Stomach (tissue), 9 donors: ENCODE results near the gene CDK15. TPM values are rescaled to one million over a fixed set of nuclear protein-coding genes. Genes with fewer than 3 reads are reported as not detected.

Experiments used
- DNase-seq, 2 donors: peaks; one replicate each; pipeline versions ENCODE4 v3.0.0 to v3.0.0-alpha.2; 2013 to 2019
- H3K27ac ChIP-seq, 5 donors: fragments of 200-600 bp in 4 of 5; sonication (generic) in 4 of 5; one replicate each; pipeline ENCODE4 v1.5.1; 2013 to 2019; ENCODE audit warnings: mild to moderate bottlenecking in 1 of 5, moderate library complexity in 1 of 5
- H3K27me3 ChIP-seq, 3 donors: fragments of 200-600 bp; sonication (generic); one replicate each; pipeline ENCODE4 v1.5.1; 2017 to 2019; ENCODE audit warnings: mixed run types in 1 of 3
- H3K36me3 ChIP-seq, 4 donors: fragments of 200-600 bp; sonication (generic); 1 replicate in 3 of 4; 2 replicates in 1 of 4; pipeline ENCODE4 v1.5.1; 2016 to 2019
- H3K4me1 ChIP-seq, 4 donors: fragments of 200-600 bp; sonication (generic); one replicate each; pipeline ENCODE4 v1.5.1; 2016 to 2019
- H3K4me3 ChIP-seq, 4 donors: fragments of 200-600 bp; sonication (generic) in 3 of 4; one replicate each; pipeline ENCODE4 v1.5.1; 2016 to 2019; ENCODE audit warnings: mild to moderate bottlenecking in 1 of 4
- H3K9me3 ChIP-seq, 4 donors: fragments of 200-600 bp; sonication (generic); one replicate each; pipeline ENCODE4 v1.5.1; 2016 to 2019
- CTCF ChIP-seq, 7 experiments: fragments of 450-650 bp in 4 of 7; fragments of 200-600 bp in 3 of 7; sonication (generic) in 3 of 7; IDR thresholded peaks; one replicate each; pipeline ENCODE4 v1.5.1; 2016 to 2019; ENCODE audit warnings: antibody characterized with exemption in 7 of 7, control low read depth in 2 of 7, mild to moderate bottlenecking in 1 of 7
- EP300 ChIP-seq: sonication (generic); formaldehyde crosslinking; IDR thresholded peaks from one replicate; pipeline ENCODE4 v1.6.1; 2017; ENCODE audit warnings: antibody characterized with exemption
- POLR2A ChIP-seq, 4 donors: fragments of 450-650 bp; IDR thresholded peaks; one replicate each; pipeline ENCODE4 v1.6.1; 2016; ENCODE audit warnings: antibody characterized with exemption in 4 of 4, control low read depth in 2 of 4, mild to moderate bottlenecking in 1 of 4, moderate library complexity in 1 of 4
- POLR2AphosphoS5 ChIP-seq, 3 donors: sonication (generic); formaldehyde crosslinking; IDR thresholded peaks; one replicate each; pipeline ENCODE4 v1.6.1; 2016; ENCODE audit warnings: antibody characterized with exemption in 3 of 3
- WGBS, 5 donors: extraction: QIAGEN DNeasy Blood & Tissue Kit in 3 of 5; methylation state at CpG; one replicate each; pipeline versions ENCODE4 v1.1.5 to v1.1.7; 2013 to 2018; 5-methylcytosine and 5-hydroxymethylcytosine counted together
- intact Hi-C: fragments of 100-400 bp; cut with DNase I; formaldehyde crosslinking; loops from one replicate; pipeline ENCODE4 v1.15.1; 2023; ENCODE audit warnings: low total_unique reads
- polyA plus RNA-seq, 3 donors: library from polyadenylated mRNA; stranded (reverse); fragments of 200-250 nt; gene quantifications; one replicate each; pipeline ENCODE4 v1.2.3, GENCODE V29; 2013
- total RNA-seq, 5 donors: library from RNA; depleted of rRNA; stranded (reverse); fragments of >200 nt; gene quantifications; one replicate each; pipeline versions ENCODE4 v1.1.0 to v1.2.3, GENCODE V29; 2014 to 2016
- donor health status: healthy with polysubstance abuse.
- donor health status: Bipolar disorder and iron deficiency.
- donor health status: healthy.

Gene CDK15
- total and polyA plus RNA-seq, 8 donors = 0.08 to 24.1 (median 3.2) TPM; not detected in 2

- no peak overlapping the region for H3K27ac ChIP-seq
- H3K27me3 ChIP-seq = no peaks in the 10 kb centered on the region
- no peaks in the 10 kb centered on the region for H3K36me3 ChIP-seq
- no peak for TF ChIP-seq POLR2A (IDR thresholded peaks at IDR 0.05)
- no peak for TF ChIP-seq EP300
- no peak for TF ChIP-seq CTCF (IDR thresholded peaks at IDR 0.05)
- no peak for TF ChIP-seq POLR2AphosphoS5 (IDR thresholded peaks at IDR 0.05)
- no peaks in the 10 kb centered on the region for H3K4me1 ChIP-seq
- no peak for DNase-seq
- no peak overlapping the region for H3K4me3 ChIP-seq
- H3K9me3 ChIP-seq = no peaks in the 10 kb centered on the region
- WGBS, 5 donors = 82 to 93% (median 89%) methylated on average over 5 of the region's 5 CpGs
- intact Hi-C loops = no loop called here
Observed at GRCh38 chr2:201816657-201817575, 10.6 kb downstream of the CDK15 start.

GRCh38 chr2:201820383-201821007, 14.2 kb downstream of the CDK15 start:
- H3K4me1 ChIP-seq = no peaks in the 10 kb centered on the region
- H3K27me3 ChIP-seq = peaks cover 0 to 4% (median 0%) of the 10 kb centered on the region in 3 donors
- no peaks in the 10 kb centered on the region for H3K36me3 ChIP-seq
- no peak for TF ChIP-seq POLR2AphosphoS5 (IDR thresholded peaks at IDR 0.05)
- TF ChIP-seq EP300 = no peak
- no peak for TF ChIP-seq POLR2A (IDR thresholded peaks at IDR 0.05)
- TF ChIP-seq CTCF (IDR thresholded peaks at IDR 0.05) = no peak
- no peaks in the 10 kb centered on the region for H3K9me3 ChIP-seq
- H3K4me3 ChIP-seq = no peak overlapping the region
- WGBS, 5 donors = 74 to 90% (median 81%) methylated on average over 4 of the region's 4 CpGs
- DNase-seq = no peak
- intact Hi-C loops = no loop called here
- H3K27ac ChIP-seq = no peak overlapping the region

DNA sequence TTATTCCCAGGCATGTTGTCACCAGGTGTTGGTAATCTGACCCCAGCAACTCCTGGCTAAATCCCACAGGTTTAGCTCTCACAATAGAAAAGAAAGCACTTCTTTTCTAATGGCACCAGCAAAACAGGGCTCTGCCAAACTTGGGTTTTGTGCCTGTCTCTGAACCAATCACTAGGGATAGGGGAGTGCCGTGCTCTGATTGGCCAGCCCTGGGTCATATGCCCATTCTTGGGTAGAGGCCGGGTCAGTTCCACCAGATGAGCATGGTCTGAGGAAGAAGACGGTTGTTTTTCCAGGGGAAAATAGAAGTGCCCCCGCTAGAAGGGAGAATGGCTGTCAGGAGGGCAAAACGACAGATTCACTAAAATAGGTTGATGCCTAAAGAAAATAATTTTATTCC, 14.7 kb downstream of the CDK15 start:
- WGBS, 5 donors = 75 to 94% (median 91%) methylated on average over 5 of the region's 5 CpGs
- Histone ChIP-seq H3K9me3 (no peaks in the 10 kb centered on the region), H3K36me3 (no peaks in the 10 kb centered on the region), H3K27ac (no peak overlapping the region), H3K4me3 (no peak overlapping the region), H3K4me1 (no peaks in the 10 kb centered on the region), H3K27me3 (peaks cover 0 to 4% (median 0%) of the 10 kb centered on the region in 3 donors)
- no peak for DNase-seq
- TF ChIP-seq CTCF (IDR thresholded peaks at IDR 0.05) (no peak), POLR2A (IDR thresholded peaks at IDR 0.05) (no peak), EP300 (no peak)
- intact Hi-C loops = no loop called here

GRCh38 chr2:201824212-201824611, 17.9 kb downstream of the CDK15 start:
- DNase-seq = no peak
- H3K4me1 ChIP-seq = no peaks in the 10 kb centered on the region
- H3K27ac ChIP-seq = no peak overlapping the region
- intact Hi-C loops = no loop called here
- no peaks in the 10 kb centered on the region for H3K36me3 ChIP-seq
- no peak overlapping the region for H3K4me3 ChIP-seq
- WGBS, 5 donors = 66 to 87% (median 78%) methylated on average over 1 of the region's 1 CpG
- H3K9me3 ChIP-seq = no peaks in the 10 kb centered on the region
- TF ChIP-seq CTCF (IDR thresholded peaks at IDR 0.05) (no peak), POLR2A (IDR thresholded peaks at IDR 0.05) (no peak), EP300 (no peak), POLR2AphosphoS5 (IDR thresholded peaks at IDR 0.05) (no peak)
- peaks cover 0 to 4% (median 0%) of the 10 kb centered on the region in 3 donors for H3K27me3 ChIP-seq
